GM13976 (cell line): ENCODE data around the gene PTPRG.

Experiments used
- DNase-seq: peaks from one replicate; pipeline ENCODE4 v3.0.0; 2012; ENCODE audit warnings: low spot score
- CTCF ChIP-seq: IDR thresholded peaks from 2 replicates; pipeline ENCODE4 v1.5.1; 2012; ENCODE audit warnings: borderline replicate concordance, mild to moderate bottlenecking; ENCODE audit not compliant: insufficient read depth; ENCODE audit errors: extremely low read depth, missing control alignments, control extremely low read depth
- in situ Hi-C: fragments of 300-500 bp; cut with MboI; formaldehyde crosslinking; loops from one replicate; pipeline ENCODE4 v1.12.0; 2022; ENCODE audit warnings: low sequenced_read_pairs, mixed read lengths, inconsistent platforms; ENCODE audit not compliant: unreplicated experiment

The PTPRG gene

DNA sequence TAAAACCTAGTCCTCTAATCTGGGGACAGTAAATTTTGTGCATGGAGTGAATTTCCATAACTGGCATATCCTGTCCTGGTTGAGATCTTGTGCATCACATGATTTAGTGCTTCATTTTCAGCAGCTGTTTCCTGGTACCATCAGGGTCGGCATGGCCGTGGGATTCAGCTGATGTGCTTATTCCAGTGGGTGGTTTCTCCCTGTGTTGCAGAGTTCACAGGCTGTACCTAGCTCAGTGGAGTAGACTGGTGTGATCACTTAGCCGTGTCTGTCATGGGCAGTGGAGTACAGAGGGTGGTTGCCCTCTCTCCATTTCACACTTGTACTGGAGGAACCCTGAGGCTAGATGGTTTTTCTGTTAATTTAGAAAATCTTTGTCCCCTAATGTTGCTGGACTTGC, 228.5 kb downstream of the PTPRG start:
- DNase-seq: no peak
- in situ Hi-C loops: no loop called here
- TF ChIP-seq CTCF: no peak

GRCh38 chr3:61790411-61790810, 229.0 kb downstream of the PTPRG start:
- DNase-seq: no peak
- TF ChIP-seq CTCF: no peak
- in situ Hi-C loops: no loop called here

GRCh38 chr3:61793056-61793455, 231.7 kb downstream of the PTPRG start:
- in situ Hi-C loops: no loop called here
- DNase-seq: no peak
- no peak for TF ChIP-seq CTCF

GRCh38 chr3:61793521-61793920, 232.2 kb downstream of the PTPRG start:
- no peak for TF ChIP-seq CTCF
- in situ Hi-C loops: no loop called here
- DNase-seq: no peak

DNA sequence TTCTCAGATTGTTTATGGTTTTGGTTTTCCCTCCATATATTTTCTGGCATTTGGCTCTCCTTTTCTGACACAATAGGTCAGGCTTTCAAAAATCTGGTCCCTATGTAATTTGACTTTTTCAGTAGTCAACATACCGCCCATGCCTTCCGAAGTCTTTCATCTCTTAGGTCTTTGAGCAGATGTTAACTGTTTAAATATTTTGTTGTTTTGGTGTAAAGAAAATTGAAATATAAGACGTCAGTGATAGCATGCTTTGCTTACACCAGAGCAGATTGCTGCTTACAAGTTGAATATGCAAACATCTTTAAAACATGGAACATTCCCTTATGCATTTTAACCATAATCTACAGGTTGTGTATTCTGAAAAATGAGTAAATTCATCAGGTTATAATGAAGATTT, 233.0 kb downstream of the PTPRG start:
- in situ Hi-C loops: no loop called here
- no peak for TF ChIP-seq CTCF
- DNase-seq: no peak

GRCh38 chr3:61794961-61795360, 233.6 kb downstream of the PTPRG start:
- in situ Hi-C loops: no loop called here
- no peak for DNase-seq
- no peak for TF ChIP-seq CTCF
